Duodenal mucosa (tissue), 2 donors: ENCODE measurements around the gene DOK6.
"Not testable (repeated sequence)": the region's sequence is repeated elsewhere in the genome, so short reads cannot be mapped to it uniquely, and the experiment has no call there.

ENCODE experiments used
- H3K27ac ChIP-seq: one replicate; pipeline ENCODE4 v1.7.0; 2013; ENCODE audit warnings: low read depth, low read length
- H3K27me3 ChIP-seq, 2 donors: one replicate each; pipeline ENCODE4 v1.7.0; 2013; ENCODE audit warnings: low read length in 2 of 2, control low read depth in 1 of 2; ENCODE audit not compliant: insufficient read depth in 2 of 2, control insufficient read depth in 1 of 2
- H3K36me3 ChIP-seq, 2 donors: one replicate each; pipeline ENCODE4 v1.7.0; 2013; ENCODE audit warnings: low read length in 2 of 2, control low read depth in 1 of 2; ENCODE audit not compliant: insufficient read depth in 2 of 2, control insufficient read depth in 1 of 2
- H3K4me1 ChIP-seq, 2 donors: one replicate each; pipeline ENCODE4 v1.7.0; 2013; ENCODE audit warnings: low read length in 2 of 2, control low read depth in 1 of 2; ENCODE audit not compliant: insufficient read depth in 2 of 2, control insufficient read depth in 1 of 2
- H3K4me3 ChIP-seq, 2 donors: one replicate each; pipeline ENCODE4 v1.7.0; 2013; ENCODE audit warnings: low read length in 2 of 2, low read depth in 1 of 2
- H3K9ac ChIP-seq, 2 donors: one replicate each; pipeline ENCODE4 v1.7.0; 2013; ENCODE audit warnings: low read length in 2 of 2, low read depth in 1 of 2
- H3K9me3 ChIP-seq, 2 donors: one replicate each; pipeline ENCODE4 v1.7.0; 2013; ENCODE audit warnings: low read length in 2 of 2, control low read depth in 1 of 2; ENCODE audit not compliant: control insufficient read depth in 1 of 2

DOK6 gene

GRCh38 chr18:69658685-69659084, 258.0 kb downstream of the DOK6 start:
- H3K4me3 ChIP-seq = no peak overlapping the region
- no peaks in the 10 kb centered on the region for H3K27me3 ChIP-seq
- no peaks in the 10 kb centered on the region for H3K36me3 ChIP-seq
- H3K4me1 ChIP-seq = no peaks in the 10 kb centered on the region
- no peak overlapping the region for H3K9ac ChIP-seq
- H3K9me3 ChIP-seq = no peaks in the 10 kb centered on the region
- H3K27ac ChIP-seq = no peak overlapping the region

- no peaks in the 10 kb centered on the region for H3K9me3 ChIP-seq
- no peaks in the 10 kb centered on the region for H3K27me3 ChIP-seq
- no peaks in the 10 kb centered on the region for H3K4me1 ChIP-seq
- H3K36me3 ChIP-seq = no peaks in the 10 kb centered on the region
- no peak overlapping the region for H3K4me3 ChIP-seq
- H3K9ac ChIP-seq = no peak overlapping the region
- no peak overlapping the region for H3K27ac ChIP-seq
These were observed 258.5 kb downstream of the DOK6 start for GRCh38 chr18:69659142-69659651.

- H3K9ac ChIP-seq, H3K4me3 ChIP-seq, H3K27me3 ChIP-seq, H3K9me3 ChIP-seq, H3K36me3 ChIP-seq, H3K27ac ChIP-seq, H3K4me1 ChIP-seq: not testable (repeated sequence)
These were observed 261.4 kb downstream of the DOK6 start for GRCh38 chr18:69662090-69662489.

- H3K27ac ChIP-seq = no peak overlapping the region
- no peaks in the 10 kb centered on the region for H3K36me3 ChIP-seq
- no peaks in the 10 kb centered on the region for H3K4me1 ChIP-seq
- no peak overlapping the region for H3K9ac ChIP-seq
- no peaks in the 10 kb centered on the region for H3K9me3 ChIP-seq
- no peak overlapping the region for H3K4me3 ChIP-seq
- no peaks in the 10 kb centered on the region for H3K27me3 ChIP-seq
These were observed 263.7 kb downstream of the DOK6 start for GRCh38 chr18:69664399-69664798.

- H3K4me3 ChIP-seq = no peak overlapping the region
- H3K27me3 ChIP-seq = no peaks in the 10 kb centered on the region
- H3K36me3 ChIP-seq = no peaks in the 10 kb centered on the region
- no peak overlapping the region for H3K27ac ChIP-seq
- H3K9me3 ChIP-seq = no peaks in the 10 kb centered on the region
- no peak overlapping the region for H3K9ac ChIP-seq
- no peaks in the 10 kb centered on the region for H3K4me1 ChIP-seq
These were observed 273.7 kb downstream of the DOK6 start for GRCh38 chr18:69674292-69674877.

- H3K9me3 ChIP-seq = no peaks in the 10 kb centered on the region
- no peaks in the 10 kb centered on the region for H3K36me3 ChIP-seq
- no peak overlapping the region for H3K4me3 ChIP-seq
- no peaks in the 10 kb centered on the region for H3K27me3 ChIP-seq
- H3K4me1 ChIP-seq = no peaks in the 10 kb centered on the region
- no peak overlapping the region for H3K9ac ChIP-seq
- no peak overlapping the region for H3K27ac ChIP-seq
These were observed 274.3 kb downstream of the DOK6 start for GRCh38 chr18:69674966-69675365.

- Histone ChIP-seq H3K4me3 (no peak overlapping the region), H3K36me3 (no peaks in the 10 kb centered on the region), H3K9me3 (no peaks in the 10 kb centered on the region), H3K27ac (no peak overlapping the region), H3K27me3 (no peaks in the 10 kb centered on the region), H3K4me1 (no peaks in the 10 kb centered on the region), H3K9ac (no peak overlapping the region)
These were observed 276.9 kb downstream of the DOK6 start for GRCh38 chr18:69677595-69677994.

GRCh38 chr18:69680123-69680522, 279.4 kb downstream of the DOK6 start:
- Histone ChIP-seq H3K36me3 (no peaks in the 10 kb centered on the region), H3K27me3 (no peaks in the 10 kb centered on the region), H3K4me1 (no peaks in the 10 kb centered on the region), H3K27ac (no peak overlapping the region), H3K9me3 (no peaks in the 10 kb centered on the region), H3K9ac (no peak overlapping the region), H3K4me3 (no peak overlapping the region)

GRCh38 chr18:69683176-69683575, 282.5 kb downstream of the DOK6 start:
- no peaks in the 10 kb centered on the region for H3K4me1 ChIP-seq
- H3K9me3 ChIP-seq = no peaks in the 10 kb centered on the region
- no peak overlapping the region for H3K9ac ChIP-seq
- H3K27ac ChIP-seq = no peak overlapping the region
- H3K4me3 ChIP-seq = no peak overlapping the region
- H3K27me3 ChIP-seq = no peaks in the 10 kb centered on the region
- H3K36me3 ChIP-seq = no peaks in the 10 kb centered on the region

GRCh38 chr18:69684789-69685188, 284.1 kb downstream of the DOK6 start:
- Histone ChIP-seq H3K27me3 (no peaks in the 10 kb centered on the region), H3K27ac (no peak overlapping the region), H3K4me1 (no peaks in the 10 kb centered on the region), H3K9me3 (no peaks in the 10 kb centered on the region), H3K4me3 (no peak overlapping the region), H3K36me3 (no peaks in the 10 kb centered on the region), H3K9ac (no peak overlapping the region)

GRCh38 chr18:69686861-69687260, 286.2 kb downstream of the DOK6 start:
- no peak overlapping the region for H3K4me3 ChIP-seq
- no peaks in the 10 kb centered on the region for H3K4me1 ChIP-seq
- H3K27me3 ChIP-seq = no peaks in the 10 kb centered on the region
- no peaks in the 10 kb centered on the region for H3K36me3 ChIP-seq
- no peak overlapping the region for H3K27ac ChIP-seq
- no peaks in the 10 kb centered on the region for H3K9me3 ChIP-seq
- no peak overlapping the region for H3K9ac ChIP-seq
